Heart right ventricle (tissue), 16 donors: Measurements from ENCODE around the gene KCNK18. TPM values are rescaled to one million over a fixed set of nuclear protein-coding genes. Genes with fewer than 3 reads are reported as not detected.
"Not testable (repeated sequence)": the region's sequence is repeated elsewhere in the genome, so short reads cannot be mapped to it uniquely, and the experiment has no call there.

Source experiments
- ATAC-seq, 8 donors: fragments of 200-7000 bp; cut with Tn5 transposase; one replicate each; pipeline ENCODE4 v1.9.1; 2020; ENCODE audit warnings: mild to moderate bottlenecking in 8 of 8, moderate library complexity in 8 of 8, moderate number of reproducible peaks in 1 of 8
- DNase-seq, 2 donors: peaks; one replicate each; pipeline ENCODE4 v3.0.0-alpha.2; 2020
- H3K27ac ChIP-seq, 10 donors: fragments of 200-600 bp; sonication (generic) in 2 of 10; one replicate each; pipeline versions ENCODE4 v1.5.0 to v1.8.0; 2020 to 2022; ENCODE audit warnings: mild to moderate bottlenecking in 3 of 10
- H3K27me3 ChIP-seq, 7 donors: fragments of 200-600 bp; one replicate each; pipeline ENCODE4 v1.8.0; 2021 to 2022; ENCODE audit warnings: mild to moderate bottlenecking in 2 of 7
- H3K36me3 ChIP-seq, 9 donors: fragments of 200-600 bp; sonication (generic) in 1 of 9; one replicate each; pipeline versions ENCODE4 v1.5.0 to v1.8.0; 2020 to 2022; ENCODE audit warnings: mild to moderate bottlenecking in 2 of 9
- H3K4me1 ChIP-seq, 9 donors: fragments of 200-600 bp; sonication (generic) in 1 of 9; one replicate each; pipeline versions ENCODE4 v1.5.0 to v1.8.0; 2020 to 2022; ENCODE audit warnings: mild to moderate bottlenecking in 4 of 9
- H3K4me3 ChIP-seq, 10 donors: fragments of 200-600 bp; sonication (generic) in 2 of 10; one replicate each; pipeline versions ENCODE4 v1.5.0 to v1.8.0; 2020 to 2022; ENCODE audit warnings: mild to moderate bottlenecking in 7 of 10, moderate library complexity in 2 of 10
- H3K9me3 ChIP-seq, 11 donors: fragments of 200-600 bp in 10 of 11; sonication (generic) in 2 of 11; one replicate each; pipeline versions ENCODE4 v1.5.0 to v1.8.0; 2013 to 2022; ENCODE audit warnings: mild to moderate bottlenecking in 2 of 11, control low read depth in 1 of 11, moderate library complexity in 1 of 11
- WGBS, 2 donors: extraction: QIAGEN DNeasy Blood & Tissue Kit; methylation state at CpG; one replicate each; pipeline ENCODE4 v1.1.7; 2013; ENCODE audit warnings: inconsistent platforms in 1 of 2; 5-methylcytosine and 5-hydroxymethylcytosine counted together
- intact Hi-C, 10 donors: fragments of 100-400 bp; cut with DNase I; formaldehyde crosslinking; loops; one replicate each; pipeline versions ENCODE4 v1.11.1 to v1.14.2; 2022
- polyA plus RNA-seq, 2 donors: library from polyadenylated mRNA; stranded (reverse); fragments of 200-250 nt; gene quantifications; one replicate each; pipeline ENCODE4 v1.2.3, GENCODE V29; 2013
- total RNA-seq, 10 donors: library from RNA; stranded (reverse); fragmentation: NEBNext Ultra II Directional in 3 of 10; extraction: Animal tissue kit (Norgen Biotek cat#: 25700) in 3 of 10; gene quantifications; one replicate each; pipeline versions ENCODE4 v1.2.1 to v1.2.4, GENCODE V29; 2021 to 2023
- TF ChIP-seq, protein P1 (sequence below), 9 donors: fragments of 200-600 bp; sonication (generic) in 2 of 9; IDR thresholded peaks; one replicate each; pipeline versions ENCODE4 v1.5.0 to v1.8.0; 2021 to 2022; ENCODE audit warnings: antibody characterized with exemption in 9 of 9, mild to moderate bottlenecking in 5 of 9, moderate library complexity in 1 of 9
- donor health status: Arrhythmogenic right ventricular cardiomyopathy.
- donor health status: ischemic (EF 13 %, LVEDD 7.1; RV severe dilation, severe dysfunction).
- donor health status: healthy with polysubstance abuse.
- donor health status: DM: no; HTN: yes; CAD: no.
- donor health status: DM: no; HTN: no; CAD: no.
- donor health status: ischemic (EF 25% LVEDD 6.9; RV normal size, moderate dysfunction).
- donor health status: ischemic (EF 25% LVEDD 5.7; RV mildly dilated, moderate dysfunction).
- donor health status: healthy.
- donor health status: DM: yes; HTN: yes; CAD: no.
- donor health status: Ischemic cardiomyopathy.
- donor health status: ischemic (EF 35%, LVEDD 5.7; RV mildly dilated, moderate dysfunction).
- donor health status: nonischemic (EF 11% LVEDD 7.7; RV severe dilation, severe dysfunction).
- donor health status: DM: yes; HTN: yes; CAD: no.
- donor health status: PGD.
- donor health status: ischemic (EF 29% LVEDD 5.4; RV normal size, mild dysfunction).
- donor health status: nonischemic (EF 23%, LVEDD 6.1; RV moderate dilation, normal function).

Gene KCNK18
- total and polyA plus RNA-seq, 12 donors, result not detected

GRCh38 chr10:117226813-117227451 is 29.6 kb downstream of the KCNK18 start:
- ATAC-seq, result no peak

GRCh38 chr10:117228210-117228609 is 30.9 kb downstream of the KCNK18 start:
- H3K4me3 ChIP-seq, result no peak overlapping the region
- intact Hi-C loops, result loop anchor here in 1 of 10 donors (10.0 kb wide), 1 partner anchor 87 kb away; no protein-coding TSS in a partner anchor
- no peak for ATAC-seq

More at GRCh38 chr10:117226813-117227451, 29.6 kb downstream of the KCNK18 start:
- Histone ChIP-seq H3K27me3 (peaks cover 0 to 74% (median 50%) of the 10 kb centered on the region in 7 donors), H3K4me3 (no peak overlapping the region), H3K36me3 (no peaks in the 10 kb centered on the region), H3K9me3 (no peaks in the 10 kb centered on the region), H3K4me1 (no peaks in the 10 kb centered on the region), H3K27ac (no peak overlapping the region)
- 28 to 34% methylated on average over 10 of the region's 10 CpGs for WGBS, 2 donors
- intact Hi-C loops, result loop anchor here in 1 of 10 donors (10.0 kb wide), 1 partner anchor 88 kb away; no protein-coding TSS in a partner anchor
- TF ChIP-seq, protein P1, sequence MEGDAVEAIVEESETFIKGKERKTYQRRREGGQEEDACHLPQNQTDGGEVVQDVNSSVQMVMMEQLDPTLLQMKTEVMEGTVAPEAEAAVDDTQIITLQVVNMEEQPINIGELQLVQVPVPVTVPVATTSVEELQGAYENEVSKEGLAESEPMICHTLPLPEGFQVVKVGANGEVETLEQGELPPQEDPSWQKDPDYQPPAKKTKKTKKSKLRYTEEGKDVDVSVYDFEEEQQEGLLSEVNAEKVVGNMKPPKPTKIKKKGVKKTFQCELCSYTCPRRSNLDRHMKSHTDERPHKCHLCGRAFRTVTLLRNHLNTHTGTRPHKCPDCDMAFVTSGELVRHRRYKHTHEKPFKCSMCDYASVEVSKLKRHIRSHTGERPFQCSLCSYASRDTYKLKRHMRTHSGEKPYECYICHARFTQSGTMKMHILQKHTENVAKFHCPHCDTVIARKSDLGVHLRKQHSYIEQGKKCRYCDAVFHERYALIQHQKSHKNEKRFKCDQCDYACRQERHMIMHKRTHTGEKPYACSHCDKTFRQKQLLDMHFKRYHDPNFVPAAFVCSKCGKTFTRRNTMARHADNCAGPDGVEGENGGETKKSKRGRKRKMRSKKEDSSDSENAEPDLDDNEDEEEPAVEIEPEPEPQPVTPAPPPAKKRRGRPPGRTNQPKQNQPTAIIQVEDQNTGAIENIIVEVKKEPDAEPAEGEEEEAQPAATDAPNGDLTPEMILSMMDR (IDR thresholded peaks at IDR 0.05), result peak in 2 of 9 donors; percentile 15 to 46
- DNase-seq, result no peak

GRCh38 chr10:117230107-117230506 is 32.8 kb downstream of the KCNK18 start:
- H3K4me3 ChIP-seq, DNase-seq, H3K36me3 ChIP-seq, H3K27ac ChIP-seq, intact Hi-C loops, H3K9me3 ChIP-seq, ATAC-seq, H3K4me1 ChIP-seq: not testable (repeated sequence)
- peaks cover 0 to 66% (median 39%) of the 10 kb centered on the region in 7 donors for H3K27me3 ChIP-seq
- 85 to 90% methylated on average over 4 of the region's 4 CpGs for WGBS, 2 donors

More at GRCh38 chr10:117228210-117228609, 30.9 kb downstream of the KCNK18 start:
- no peaks in the 10 kb centered on the region for H3K4me1 ChIP-seq
- H3K36me3 ChIP-seq, result no peaks in the 10 kb centered on the region
- no peak overlapping the region for H3K27ac ChIP-seq
- no peaks in the 10 kb centered on the region for H3K9me3 ChIP-seq
- DNase-seq, result no peak
- peaks cover 0 to 72% (median 45%) of the 10 kb centered on the region in 7 donors for H3K27me3 ChIP-seq
- TF ChIP-seq, protein P1 (IDR thresholded peaks at IDR 0.05), result no peak

DNA sequence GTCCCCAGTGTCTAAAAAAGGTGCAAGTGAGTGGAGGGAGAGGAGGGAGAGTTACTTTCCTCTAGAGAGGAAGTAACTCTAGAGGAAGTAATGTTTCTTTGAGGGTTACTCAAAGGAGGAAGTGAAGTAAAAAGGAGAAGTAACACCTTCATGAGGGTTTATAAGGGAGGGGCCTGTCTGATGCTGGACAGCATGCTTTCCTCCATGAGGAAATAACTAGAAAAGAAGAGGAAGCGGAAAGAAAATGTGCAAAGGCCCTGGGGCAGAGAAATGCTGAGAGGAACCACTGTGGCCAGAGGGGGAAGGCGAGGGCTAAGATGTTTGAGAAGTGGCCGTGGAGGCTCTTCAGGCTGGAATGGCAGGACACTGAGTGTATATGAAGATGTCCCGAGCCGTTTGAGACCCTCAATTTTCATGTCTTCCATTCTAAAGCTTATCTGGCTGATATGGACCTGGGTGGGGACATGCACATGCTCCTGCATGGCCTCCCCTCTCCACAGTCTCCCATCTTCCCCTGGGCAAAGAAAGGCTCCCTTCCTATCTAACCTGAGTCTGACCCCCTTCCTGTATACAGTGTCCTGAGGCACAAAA is 40.2 kb downstream of the KCNK18 start:
- DNase-seq (no peak), ATAC-seq (no peak)
- 78 to 85% methylated on average over 5 of the region's 5 CpGs for WGBS, 2 donors
- Histone ChIP-seq H3K4me3 (no peak overlapping the region), H3K27ac (no peak overlapping the region), H3K4me1 (peaks cover 0 to 10% (median 3%) of the 10 kb centered on the region in 9 donors), H3K36me3 (no peaks in the 10 kb centered on the region), H3K27me3 (peaks cover 9 to 75% (median 56%) of the 10 kb centered on the region in 7 donors), H3K9me3 (peaks cover 0 to 4% (median 0%) of the 10 kb centered on the region in 11 donors)
- intact Hi-C loops, result no loop called here
- TF ChIP-seq, protein P1 (IDR thresholded peaks at IDR 0.05), result no peak

GRCh38 chr10:117239051-117239450 is 41.8 kb downstream of the KCNK18 start:
- TF ChIP-seq, protein P1 (IDR thresholded peaks at IDR 0.05), result no peak

More at GRCh38 chr10:117239051-117239450, 41.8 kb downstream of the KCNK18 start:
- Histone ChIP-seq H3K9me3 (peaks cover 0 to 4% (median 0%) of the 10 kb centered on the region in 11 donors), H3K27ac (no peak overlapping the region), H3K4me3 (no peak overlapping the region), H3K27me3 (peaks cover 9 to 91% (median 72%) of the 10 kb centered on the region in 7 donors), H3K4me1 (peaks cover 0 to 10% (median 3%) of the 10 kb centered on the region in 9 donors), H3K36me3 (no peaks in the 10 kb centered on the region)
- intact Hi-C loops, result no loop called here
- WGBS, 2 donors, result 74 to 86% methylated on average over 8 of the region's 8 CpGs
- DNase-seq (no peak), ATAC-seq (no peak)
